ENCODE data around the gene IGSF9B.

GRCh38 chr11:133946051-133946450 is 10.7 kb downstream of the IGSF9B start:
- no peak for TF ChIP-seq POLR2A (IDR thresholded peaks at IDR 0.05)
- TF ChIP-seq CTCF (IDR thresholded peaks at IDR 0.05), result no peak

Data from body of pancreas (tissue), 4 donors.